ENCODE measurements around the gene UBE3B. TPM values are rescaled to one million over a fixed set of nuclear protein-coding genes. Genes with fewer than 3 reads are reported as not detected.

Gene UBE3B
- total and polyA plus RNA-seq, 2 donors: 22.7 to 40.1 TPM

- Histone ChIP-seq H3K4me3 (ENCODE audit: low read depth, low read length) (no peak overlapping the region), H3K27ac (ENCODE audit: low read depth) (no peak overlapping the region), H3K36me3 (ENCODE audit: insufficient read depth) (peaks cover 6% of the 10 kb centered on the region), H3K4me1 (ENCODE audit: insufficient read depth) (no peaks in the 10 kb centered on the region)
- WGBS: 86% methylated on average over 18 of the region's 18 CpGs
- DNase-seq (ENCODE audit: extremely low spot score): no peak
Measured at GRCh38 chr12:109581334-109581691, 103.9 kb downstream of the UBE3B start.

GRCh38 chr12:109581856-109582255 is 104.4 kb downstream of the UBE3B start:
- no peak for DNase-seq (ENCODE audit: extremely low spot score)
- no peaks in the 10 kb centered on the region for H3K4me1 ChIP-seq (ENCODE audit: insufficient read depth)
- H3K27ac ChIP-seq (ENCODE audit: low read depth): no peak overlapping the region
- H3K36me3 ChIP-seq (ENCODE audit: insufficient read depth): peaks cover 6% of the 10 kb centered on the region
- H3K4me3 ChIP-seq (ENCODE audit: low read depth, low read length): no peak overlapping the region
- 79% methylated on average over 8 of the region's 8 CpGs for WGBS

- Histone ChIP-seq H3K4me1 (ENCODE audit: insufficient read depth) (no peaks in the 10 kb centered on the region), H3K36me3 (ENCODE audit: insufficient read depth) (peaks cover 6% of the 10 kb centered on the region), H3K27ac (ENCODE audit: low read depth) (no peak overlapping the region), H3K4me3 (ENCODE audit: low read depth, low read length) (no peak overlapping the region)
- no peak for DNase-seq (ENCODE audit: extremely low spot score)
- 86% methylated on average over 5 of the region's 5 CpGs for WGBS
Measured at GRCh38 chr12:109582636-109583035, 105.2 kb downstream of the UBE3B start.

DNA sequence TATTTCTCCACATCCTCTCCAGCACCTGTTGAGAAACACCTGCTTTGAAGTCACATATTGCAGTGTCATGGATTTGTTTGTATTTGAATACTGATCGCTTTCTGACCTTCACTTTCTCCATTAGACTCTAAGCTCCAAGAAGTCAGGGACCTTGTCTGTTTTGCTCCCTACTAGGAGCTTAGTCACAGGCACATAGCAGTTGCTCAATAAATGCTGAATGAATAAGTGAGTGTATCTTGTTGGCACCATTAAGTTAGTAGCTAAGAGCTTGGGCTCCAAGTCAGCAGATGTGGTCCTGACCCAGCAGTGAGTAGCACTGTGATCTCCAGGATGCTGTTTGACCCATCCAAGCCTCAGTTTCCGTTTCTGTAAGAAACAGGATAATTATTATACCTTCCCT is 106.3 kb downstream of the UBE3B start:
- no peak overlapping the region for H3K27ac ChIP-seq (ENCODE audit: low read depth)
- DNase-seq (ENCODE audit: extremely low spot score): no peak
- no peak overlapping the region for H3K4me3 ChIP-seq (ENCODE audit: low read depth, low read length)
- no peaks in the 10 kb centered on the region for H3K4me1 ChIP-seq (ENCODE audit: insufficient read depth)
- WGBS: 94% methylated on average over 2 of the region's 2 CpGs
- H3K36me3 ChIP-seq (ENCODE audit: insufficient read depth): peaks cover 4% of the 10 kb centered on the region

Other genes starting within 250 kb of the UBE3B start
- not detected for gene FOXN4, start 168.3 kb upstream of the UBE3B start, total RNA-seq
- not detected for gene FOXN4, start 168.3 kb upstream of the UBE3B start, polyA plus RNA-seq
- gene MYO1H, start 129.7 kb upstream of the UBE3B start, total RNA-seq: not detected
- gene MYO1H, start 129.7 kb upstream of the UBE3B start, polyA plus RNA-seq: not detected
- gene KCTD10, start 334 bp upstream of the UBE3B start, total RNA-seq: 34.2 TPM
- 84.5 TPM for gene KCTD10, start 334 bp upstream of the UBE3B start, polyA plus RNA-seq
- 15.9 TPM for gene MMAB, start 95.9 kb downstream of the UBE3B start, total RNA-seq
- 26.7 TPM for gene MMAB, start 95.9 kb downstream of the UBE3B start, polyA plus RNA-seq
- 10.5 TPM for gene MVK, start 96.2 kb downstream of the UBE3B start, total RNA-seq
- 13.2 TPM for gene MVK, start 96.2 kb downstream of the UBE3B start, polyA plus RNA-seq
- 1.2 TPM for gene FAM222A, start 236.2 kb downstream of the UBE3B start, total RNA-seq
- 1.2 TPM for gene FAM222A, start 236.2 kb downstream of the UBE3B start, polyA plus RNA-seq